GM19467 (cell line): Measurements from ENCODE around the gene SLC7A10.

Source experiments
- ATAC-seq: cut with Tn5 transposase; IDR thresholded peaks from one replicate; pipeline ENCODE4 v1.9.1; 2021; ENCODE audit warnings: mild to moderate bottlenecking, moderate library complexity; ENCODE audit not compliant: unreplicated experiment

Gene SLC7A10

DNA sequence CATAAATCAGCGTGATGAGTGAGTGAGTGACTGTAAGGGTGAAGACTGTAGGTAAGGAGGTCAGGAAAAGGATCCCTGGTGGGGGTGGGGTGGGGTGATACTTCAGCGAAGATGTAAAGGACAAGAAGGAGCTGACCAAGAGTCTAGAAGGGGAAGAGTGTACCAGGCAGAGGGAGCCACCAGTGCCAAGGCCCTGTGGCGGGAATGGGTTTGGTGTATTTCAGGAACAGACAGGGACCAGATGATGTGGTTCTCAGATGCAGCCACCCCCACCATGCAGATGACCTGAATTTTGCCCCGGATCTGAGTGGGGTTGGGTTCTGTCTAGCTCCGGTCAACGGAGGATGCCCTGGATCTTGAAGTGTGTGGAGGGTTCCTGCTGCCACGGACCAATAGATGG is 30.1 kb upstream of the SLC7A10 start:
- ATAC-seq = no peak

DNA sequence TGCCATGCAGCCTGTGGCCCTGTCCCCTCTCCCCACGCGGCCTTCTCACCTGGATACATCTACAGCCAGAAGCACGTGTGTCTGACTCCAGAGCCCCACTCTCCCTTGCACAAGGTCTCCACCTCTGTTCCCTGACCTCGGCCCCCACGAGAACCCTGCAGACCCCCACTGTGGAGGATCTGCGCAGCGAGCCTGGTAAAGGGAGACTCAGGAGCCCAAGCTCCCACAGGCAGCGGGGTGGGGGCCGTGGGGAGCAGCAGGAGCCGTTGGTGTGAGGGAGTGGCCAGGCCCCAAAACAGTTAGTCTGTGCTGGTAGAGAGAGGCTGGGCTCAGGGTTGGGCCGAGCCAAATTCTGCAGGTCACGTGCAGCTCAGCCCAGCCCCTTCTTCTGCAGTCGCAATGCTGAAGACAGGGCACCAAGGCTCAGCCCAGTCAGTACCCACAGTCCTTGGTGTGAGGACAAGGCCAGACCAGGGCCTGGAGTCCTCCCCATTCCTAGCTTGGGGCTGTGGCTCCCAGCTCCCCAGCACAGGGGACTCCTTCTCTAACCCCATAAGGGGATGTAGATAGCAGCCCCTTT is 28.7 kb upstream of the SLC7A10 start:
- ATAC-seq = no peak

DNA sequence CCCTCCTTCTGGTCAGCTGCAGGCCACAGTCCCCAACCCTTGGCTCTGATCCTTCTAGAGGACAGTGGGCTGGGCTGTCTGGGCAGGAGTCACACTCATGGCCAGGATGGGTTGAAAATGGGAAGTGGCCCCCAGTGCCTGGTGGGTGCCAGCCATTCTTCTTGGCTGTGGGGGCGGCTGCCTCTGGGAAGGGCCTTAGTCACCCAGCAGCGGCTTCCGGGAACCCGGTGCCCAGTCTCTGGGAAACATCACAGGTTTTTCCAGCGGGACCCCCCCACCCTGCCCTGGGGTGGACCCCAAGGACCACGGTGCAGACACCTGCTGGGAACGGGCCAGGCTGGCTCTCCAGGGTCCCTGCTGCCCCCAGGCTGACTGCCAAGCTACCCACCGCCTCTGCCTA is 27.3 kb upstream of the SLC7A10 start:
- ATAC-seq = no peak

DNA sequence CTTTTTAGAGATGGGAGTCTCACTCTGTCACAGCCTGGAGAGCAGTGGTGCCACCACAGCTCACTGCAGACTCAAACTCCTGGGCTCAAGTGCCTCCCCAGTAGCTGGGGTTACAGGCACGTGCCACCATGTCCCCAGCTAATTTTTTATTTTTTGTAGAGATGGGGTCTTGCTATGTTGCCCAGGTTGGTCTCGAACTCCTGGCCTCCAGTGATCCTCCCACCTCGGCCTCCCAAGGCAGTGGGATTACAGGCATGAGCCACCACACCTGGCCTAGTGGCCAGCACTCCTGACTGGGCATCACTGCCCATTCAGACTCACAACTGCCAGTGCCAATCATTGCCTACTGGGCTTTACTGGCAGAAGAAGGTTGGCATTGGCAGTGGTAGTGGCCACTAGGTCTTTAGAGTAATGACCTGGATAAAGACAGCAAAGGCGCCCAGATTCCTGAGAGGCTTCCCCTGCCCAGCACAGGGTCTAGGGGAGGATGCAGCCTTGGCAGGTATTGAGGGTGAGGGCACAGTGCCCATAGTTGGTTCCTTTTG is 26.8 kb upstream of the SLC7A10 start:
- no peak for ATAC-seq

DNA sequence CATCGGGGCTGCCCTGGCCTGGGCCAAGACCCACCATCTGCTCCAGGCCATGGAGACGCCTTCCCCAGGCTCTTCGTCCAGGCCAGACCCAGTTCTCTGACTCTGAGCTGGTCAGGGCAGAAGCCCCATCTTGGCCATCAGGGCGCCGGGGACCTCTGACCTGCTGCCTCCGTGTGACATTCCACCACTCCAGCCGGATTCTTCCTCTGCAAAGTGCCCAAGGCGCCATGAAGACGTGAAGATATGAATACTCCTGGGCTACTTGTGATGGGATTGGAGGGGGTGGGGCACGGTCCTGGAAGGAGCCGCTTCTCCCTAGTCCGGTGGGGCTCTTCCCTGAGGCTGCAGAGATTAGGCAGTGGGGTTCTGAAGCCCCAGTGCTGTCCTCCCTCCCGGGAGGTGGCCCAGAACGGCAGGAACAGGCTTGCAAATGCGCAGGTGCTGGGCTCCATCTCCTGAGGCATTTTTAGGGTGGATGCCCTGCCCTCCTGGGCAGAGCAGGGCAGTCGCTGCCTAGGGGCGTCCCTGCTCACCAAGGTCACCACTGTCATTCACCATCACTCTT is 26.0 kb upstream of the SLC7A10 start:
- ATAC-seq = no peak

DNA sequence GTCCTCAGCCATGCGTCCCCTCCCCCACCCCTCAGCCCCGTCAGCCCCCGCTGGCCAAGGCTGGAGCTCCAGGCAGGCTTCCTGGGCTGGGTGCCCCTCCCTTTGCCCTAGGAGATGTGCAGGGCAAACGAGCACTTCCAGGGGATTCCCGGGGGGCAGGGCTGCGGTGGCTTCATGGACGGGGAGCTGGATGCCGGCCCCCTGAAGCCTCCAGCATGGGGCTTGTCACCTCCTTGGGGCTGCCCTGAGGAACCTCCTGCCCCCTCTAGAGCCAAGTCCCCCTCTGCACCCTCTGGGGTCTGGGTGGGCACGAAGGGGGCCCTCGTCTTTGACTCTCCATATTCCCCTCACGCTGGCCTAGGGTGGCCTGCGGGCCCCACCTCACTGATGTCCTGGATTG is 25.4 kb upstream of the SLC7A10 start:
- ATAC-seq = no peak

DNA sequence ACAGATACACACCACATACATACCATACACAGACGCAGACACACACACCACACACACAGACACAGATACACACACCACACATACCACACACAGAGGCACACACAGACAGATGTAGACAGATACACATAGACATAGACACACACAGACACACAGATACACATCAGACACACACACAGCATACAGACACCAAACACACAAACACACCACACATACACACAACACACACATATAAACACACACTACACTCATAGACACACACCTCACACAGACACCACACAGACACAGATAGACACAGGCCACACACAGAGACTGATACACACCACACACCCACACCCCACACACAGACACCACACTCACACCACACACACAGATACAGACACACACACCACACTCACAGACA is 24.9 kb upstream of the SLC7A10 start:
- ATAC-seq = no peak

DNA sequence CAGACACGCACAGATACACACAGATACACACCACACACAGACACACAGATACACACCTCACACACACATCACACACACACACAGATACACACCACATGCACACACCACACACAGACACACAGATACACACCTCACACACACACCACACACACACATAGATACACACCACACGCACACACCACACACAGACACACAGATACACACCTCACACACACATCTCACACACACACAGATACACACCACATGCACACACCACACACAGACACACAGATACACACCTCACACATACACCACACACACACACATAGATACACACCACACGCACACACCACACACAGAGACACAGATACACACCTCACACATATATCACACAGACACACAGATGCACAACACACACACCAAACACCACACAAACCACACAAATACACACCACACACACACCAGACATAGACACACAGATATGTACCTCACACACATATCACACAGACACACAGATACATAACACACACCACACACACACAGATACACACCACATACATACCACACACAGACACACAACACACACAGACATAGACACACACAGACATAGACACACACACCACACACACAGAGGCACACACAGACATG is 24.2 kb upstream of the SLC7A10 start:
- no peak for ATAC-seq

DNA sequence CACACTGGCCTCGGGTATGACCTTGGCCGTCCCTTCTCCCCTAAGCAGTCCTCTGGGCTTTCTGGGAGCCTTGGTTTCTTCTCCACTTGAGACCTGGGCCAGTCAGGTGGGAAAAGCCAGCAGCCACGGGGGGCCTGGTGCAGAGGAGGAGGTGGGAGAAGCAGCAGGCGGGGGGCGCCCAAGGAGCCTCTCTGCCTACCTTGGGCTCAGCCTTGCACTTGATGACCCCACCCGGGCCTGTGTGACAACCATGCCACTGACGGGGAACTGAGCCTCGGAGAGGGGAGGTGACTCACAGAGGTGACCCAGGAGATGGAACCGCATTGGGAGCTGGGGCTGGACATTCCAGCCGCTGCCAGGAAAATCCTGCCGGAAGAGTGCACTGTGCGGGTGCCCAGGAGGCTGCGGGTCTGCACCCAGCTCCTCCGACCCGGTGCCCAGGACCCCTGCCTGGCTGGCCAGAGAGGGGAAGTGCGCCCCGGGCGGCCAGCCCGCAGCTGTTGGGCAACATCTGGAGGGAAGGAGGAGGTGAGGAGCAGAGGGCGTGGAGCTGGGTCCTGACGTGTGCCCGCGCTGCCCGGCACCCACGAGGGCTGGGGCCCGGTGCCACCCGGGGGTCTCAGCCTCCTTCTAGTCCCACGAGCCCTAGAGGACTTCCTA is 23.4 kb upstream of the SLC7A10 start:
- ATAC-seq = no peak

DNA sequence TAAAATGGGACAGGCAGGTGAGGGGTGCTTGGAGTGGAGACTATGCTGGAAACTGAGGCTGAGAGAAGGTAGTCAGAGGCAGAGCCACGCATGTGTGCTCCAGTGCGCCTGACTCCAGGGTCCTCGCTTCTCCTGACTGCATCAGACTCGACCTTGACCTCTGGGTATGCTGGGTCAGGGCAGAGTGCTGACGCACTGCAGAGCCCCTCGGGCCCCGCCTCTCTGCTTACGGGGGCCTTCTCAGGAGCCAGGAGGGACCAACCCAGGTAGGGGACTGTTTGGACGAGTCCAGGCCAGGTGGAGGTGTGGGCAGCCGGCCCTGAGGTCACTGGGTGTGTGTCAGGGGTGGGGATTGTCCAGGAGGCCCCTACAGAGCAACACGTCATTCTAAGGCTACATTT is 22.9 kb upstream of the SLC7A10 start:
- ATAC-seq = no peak

DNA sequence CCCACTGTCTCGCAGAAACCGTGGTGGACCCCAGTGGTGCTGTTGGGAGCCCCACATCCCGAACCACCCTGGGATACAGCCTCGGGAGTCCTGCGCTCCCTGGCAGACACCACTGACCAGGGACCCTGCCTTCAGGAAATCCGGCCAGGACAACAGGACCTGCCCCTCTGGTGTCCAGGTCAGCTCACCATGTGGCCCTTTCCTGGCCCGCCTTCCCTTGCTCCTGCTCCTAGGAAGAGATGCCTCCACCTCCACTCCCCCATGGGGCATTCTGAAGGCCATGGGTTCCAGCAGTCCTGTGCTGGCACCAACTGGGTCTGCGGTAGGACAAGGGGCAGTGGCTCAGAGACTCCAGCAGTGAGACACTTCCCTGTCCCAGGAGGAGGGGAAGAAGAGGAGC is 22.5 kb upstream of the SLC7A10 start:
- no peak for ATAC-seq

DNA sequence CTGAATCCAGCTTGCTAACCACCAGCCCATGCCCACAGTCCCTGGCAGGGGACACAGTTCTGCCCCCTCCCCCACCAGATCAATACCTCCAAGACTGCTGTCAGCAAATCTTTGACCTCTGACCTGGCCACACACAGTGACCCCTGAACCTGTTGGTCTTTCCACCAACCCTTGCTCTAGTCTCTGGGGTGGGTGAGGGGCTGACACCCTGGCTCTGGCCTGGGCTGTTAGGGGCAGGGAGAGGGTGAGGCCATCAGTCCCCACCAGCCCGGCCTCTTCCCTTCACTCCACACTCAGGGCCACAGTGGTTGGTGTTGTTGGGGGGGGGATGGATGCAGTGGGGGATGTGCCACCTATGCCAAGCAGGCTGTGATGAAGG is 21.8 kb upstream of the SLC7A10 start:
- ATAC-seq = no peak

DNA sequence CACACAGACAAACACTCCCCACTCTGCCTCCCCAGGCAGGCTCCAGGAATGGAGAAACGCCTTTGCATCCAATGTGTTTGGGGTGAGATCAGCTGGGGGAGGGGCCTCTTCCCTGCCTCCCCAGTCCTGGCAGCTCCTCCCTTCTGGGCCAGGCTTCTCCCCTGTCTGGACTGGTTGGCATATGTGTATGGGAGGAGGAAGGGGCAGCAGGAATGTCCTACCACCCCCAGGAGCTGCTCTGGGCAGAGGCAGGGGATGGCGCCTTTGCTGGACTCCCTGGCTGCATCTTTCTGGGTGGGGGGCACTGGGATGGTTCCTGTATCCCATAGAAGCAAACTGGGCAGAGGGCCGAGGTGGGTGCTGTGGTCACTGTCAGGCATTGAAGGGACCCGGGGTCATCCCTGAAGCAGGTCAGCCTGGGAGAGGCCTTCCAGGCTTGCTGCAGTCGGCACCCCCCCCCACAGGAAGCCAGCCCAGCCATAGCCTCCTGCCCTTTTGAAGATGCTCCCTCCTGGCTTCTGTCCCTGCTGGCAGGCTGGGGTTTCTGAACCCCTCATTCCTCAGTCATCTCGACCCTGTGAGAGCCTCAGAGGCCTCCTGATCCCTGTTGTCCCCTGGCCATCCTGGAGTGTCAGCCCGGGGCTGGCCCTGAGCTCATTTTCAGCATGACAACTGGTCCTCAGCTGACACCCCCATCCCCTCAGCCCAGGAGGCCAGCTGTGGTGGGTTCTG is 21.2 kb upstream of the SLC7A10 start:
- ATAC-seq = no peak

DNA sequence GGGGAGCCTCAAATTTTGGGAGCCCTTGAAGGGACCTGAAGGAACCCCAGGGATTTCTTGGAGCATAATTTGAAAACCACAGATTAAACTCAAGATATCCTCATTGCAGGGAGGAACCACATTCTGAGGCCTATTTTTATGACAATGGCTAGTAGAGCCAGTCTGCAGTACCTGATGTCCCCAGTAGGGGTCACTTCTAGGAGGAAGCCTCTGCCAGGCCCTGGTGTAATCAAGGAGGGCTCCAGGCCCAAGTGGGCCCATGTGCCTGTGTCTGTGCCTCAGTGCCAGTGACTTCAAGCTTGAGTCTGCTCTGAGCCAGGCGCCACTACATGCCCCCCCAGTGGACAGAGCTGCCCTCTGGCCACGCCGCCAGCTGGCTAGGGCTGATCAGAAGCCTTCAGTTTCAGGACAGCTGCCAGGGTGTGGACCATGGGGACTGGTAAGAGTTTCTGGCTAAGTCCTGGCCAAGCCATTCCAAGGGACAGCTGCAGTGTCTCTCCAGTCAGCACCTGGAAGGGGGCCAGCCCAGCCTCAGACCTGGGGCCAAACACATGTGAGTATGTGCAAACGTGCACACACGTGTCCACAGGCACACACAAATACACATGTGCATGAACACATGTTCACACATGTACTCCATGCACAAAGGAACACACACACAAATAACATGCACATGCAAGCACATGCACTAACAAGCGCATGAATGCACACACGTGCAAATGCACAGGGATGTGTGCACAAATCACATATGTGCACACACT is 20.5 kb upstream of the SLC7A10 start:
- ATAC-seq = no peak

DNA sequence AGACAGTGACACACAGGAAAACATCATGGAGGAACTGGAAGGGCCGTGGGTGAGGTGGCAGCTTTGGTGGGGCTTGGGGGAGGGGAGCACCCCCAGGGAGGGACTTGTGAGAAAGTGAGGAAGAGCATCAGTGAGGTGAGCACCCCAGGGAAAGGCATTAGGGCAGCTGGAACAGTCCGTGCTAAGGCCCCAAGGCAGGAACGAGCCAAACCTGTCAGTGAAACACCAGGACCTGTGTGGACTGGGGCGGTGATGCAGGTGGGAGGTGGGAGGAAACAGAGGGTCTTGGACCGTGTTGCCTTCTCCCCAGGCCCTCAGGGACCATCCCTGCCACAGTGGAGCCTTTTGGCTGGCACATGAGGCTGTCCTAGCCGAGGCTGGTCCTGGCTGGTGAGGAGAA is 17.3 kb upstream of the SLC7A10 start:
- no peak for ATAC-seq

DNA sequence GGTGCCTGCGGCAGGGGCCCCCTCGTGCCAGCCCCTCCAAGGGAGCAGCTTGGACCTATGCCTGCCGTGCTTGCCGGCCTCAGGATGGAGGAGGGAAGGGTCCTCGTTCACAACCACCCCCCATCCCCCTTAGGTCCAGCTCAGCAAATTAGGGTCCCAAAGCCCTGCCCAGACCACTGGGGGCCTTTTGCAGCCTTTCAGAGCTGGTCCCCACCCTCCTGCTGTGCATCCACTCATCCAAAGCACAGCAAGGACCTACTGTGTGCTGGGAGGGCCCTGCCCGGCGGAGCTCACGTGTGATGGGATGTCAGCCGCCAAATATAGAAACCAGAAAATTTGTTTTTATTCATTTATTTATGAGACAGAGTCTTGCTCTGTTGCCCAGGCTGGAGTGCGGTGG is 16.5 kb upstream of the SLC7A10 start:
- ATAC-seq = no peak

DNA sequence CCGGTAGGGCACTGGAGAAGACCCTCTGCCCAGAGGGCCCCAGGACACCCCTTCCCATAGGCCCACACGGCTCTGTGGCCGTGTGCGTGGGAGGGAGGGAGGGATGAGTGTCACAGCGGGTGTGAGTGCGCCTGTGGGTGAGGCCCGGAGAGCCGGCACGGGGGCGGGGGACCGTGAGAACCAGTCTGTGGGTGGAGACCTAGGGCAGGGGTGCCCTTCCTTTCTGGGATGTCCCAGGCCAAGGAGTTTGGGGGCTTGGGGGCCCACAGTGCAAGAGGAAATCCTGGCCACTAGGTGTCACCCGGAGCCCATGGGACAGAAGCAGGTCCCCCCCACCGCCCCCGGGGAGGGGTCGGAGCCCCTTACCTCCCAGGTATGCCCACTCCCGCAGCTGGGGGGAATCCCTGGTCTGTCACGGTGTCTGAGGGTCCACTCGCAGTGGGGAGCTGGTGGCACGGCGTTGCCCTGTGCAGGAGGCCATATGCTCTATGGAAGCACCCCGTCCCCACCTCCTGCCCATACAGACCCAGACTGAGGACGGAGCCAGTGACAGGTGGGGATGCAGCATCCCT is 16.0 kb upstream of the SLC7A10 start:
- no peak for ATAC-seq

DNA sequence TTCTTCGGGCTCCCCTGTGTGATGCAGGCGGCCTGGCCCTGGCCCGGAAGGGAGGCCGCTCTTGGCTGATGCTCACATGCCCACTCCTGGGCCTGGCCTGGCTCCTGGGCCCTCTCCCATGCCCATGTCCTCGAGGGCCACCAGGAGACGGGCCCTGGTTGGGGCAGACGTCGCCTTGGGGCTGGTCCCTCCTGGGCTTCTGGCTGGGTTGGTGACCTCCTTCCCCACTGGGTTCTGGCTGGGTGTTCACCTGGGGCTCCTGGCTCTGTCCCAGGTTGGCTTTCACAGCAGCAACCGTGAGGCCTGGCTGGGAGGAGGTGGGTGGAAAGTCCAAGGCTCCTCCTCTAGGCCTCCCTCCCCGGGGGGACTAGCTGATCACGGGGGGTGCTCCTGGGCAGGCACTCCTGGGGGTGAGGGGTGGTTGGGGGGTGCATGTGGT is 15.5 kb upstream of the SLC7A10 start:
- no peak for ATAC-seq

DNA sequence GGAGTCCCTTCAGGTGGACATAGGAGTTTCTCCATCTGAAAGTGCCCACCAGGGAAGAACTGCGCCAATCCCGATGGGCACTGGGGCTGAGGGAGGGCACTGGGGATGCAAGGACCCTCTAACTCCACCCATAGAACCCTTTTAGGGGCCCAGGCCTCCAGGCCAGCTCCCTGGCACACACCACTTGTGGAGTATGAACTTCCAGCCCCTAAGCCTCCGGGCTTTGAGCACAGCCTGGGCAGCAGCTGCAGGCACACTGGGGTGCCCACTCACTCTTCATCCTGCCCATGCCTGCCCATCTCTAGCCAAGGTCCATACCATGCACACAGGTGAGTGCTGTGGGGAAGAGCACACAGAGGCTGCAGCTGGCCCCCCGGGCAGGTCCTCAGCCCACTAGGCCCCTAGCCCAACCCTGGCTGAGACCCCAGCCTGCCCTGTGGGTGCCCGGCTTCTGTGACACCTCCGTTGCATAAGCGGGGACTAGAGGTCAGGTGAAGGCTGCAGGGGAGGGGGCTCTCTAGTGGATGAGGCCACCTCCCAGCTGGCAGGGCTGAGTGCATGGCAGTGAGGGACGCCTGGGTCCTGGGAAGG is 14.6 kb upstream of the SLC7A10 start:
- no peak for ATAC-seq
